Activated T-helper 1 cell treated with anti-CD3 and anti-CD28 coated beads, Interleukin-12 subunit alpha, Interleukin-12 subunit beta, Interleukin-2, Interleukin-4 antibody, amounts not matched to agents 30 ng/mL and 10 ng/mL and 1 ng/mL, durations not matched to agents 14 hours and 24 hours and 36 hours (primary cell): Measurements from ENCODE around the gene ACOX3. TPM values are rescaled to one million over a fixed set of nuclear protein-coding genes. Genes with fewer than 3 reads are reported as not detected.

Source experiments
- DNase-seq: peaks from one replicate; pipeline ENCODE4 v3.0.0; 2021; ENCODE audit warnings: low spot score
- H3K27ac Mint-ChIP-seq: one replicate; pipeline ENCODE4 v1.8.0; 2021; ENCODE audit warnings: mild to moderate bottlenecking, mixed read lengths
- H3K27me3 Mint-ChIP-seq: one replicate; pipeline ENCODE4 v1.8.0; 2022; ENCODE audit warnings: mild to moderate bottlenecking, moderate library complexity, mixed read lengths; ENCODE audit not compliant: insufficient read depth
- H3K36me3 Mint-ChIP-seq: one replicate; pipeline ENCODE4 v1.8.0; 2021; ENCODE audit warnings: low read depth, mixed read lengths
- H3K4me1 Mint-ChIP-seq: one replicate; pipeline ENCODE4 v1.8.0; 2021; ENCODE audit warnings: low read depth, mixed read lengths
- H3K4me3 Mint-ChIP-seq: one replicate; pipeline ENCODE4 v1.8.0; 2021; ENCODE audit warnings: mild to moderate bottlenecking, moderate library complexity, mixed read lengths
- H3K9me3 Mint-ChIP-seq: one replicate; pipeline ENCODE4 v1.8.0; 2021; ENCODE audit warnings: mixed read lengths
- intact Hi-C: fragments of 100-400 bp; cut with micrococcal nuclease; formaldehyde crosslinking; loops from one replicate; pipeline ENCODE4 v1.15.1; 2024
- total RNA-seq: library from RNA; stranded (reverse); gene quantifications from 2 replicates; pipeline ENCODE4 v1.2.3, GENCODE V29; 2022

The ACOX3 gene
- total RNA-seq, 1 donor from 2014 or later: 20.7 TPM

GRCh38 chr4:8461086-8461485 lies 20.6 kb upstream of the ACOX3 start:
- H3K4me1 Mint-ChIP-seq: no peaks in the 10 kb centered on the region
- H3K27ac Mint-ChIP-seq: no peak overlapping the region
- H3K27me3 Mint-ChIP-seq: no peaks in the 10 kb centered on the region
- no peak for DNase-seq
- H3K9me3 Mint-ChIP-seq: no peaks in the 10 kb centered on the region
- intact Hi-C loops: no loop called here
- H3K4me3 Mint-ChIP-seq: no peak overlapping the region
- peaks cover 21% of the 10 kb centered on the region for H3K36me3 Mint-ChIP-seq

DNA sequence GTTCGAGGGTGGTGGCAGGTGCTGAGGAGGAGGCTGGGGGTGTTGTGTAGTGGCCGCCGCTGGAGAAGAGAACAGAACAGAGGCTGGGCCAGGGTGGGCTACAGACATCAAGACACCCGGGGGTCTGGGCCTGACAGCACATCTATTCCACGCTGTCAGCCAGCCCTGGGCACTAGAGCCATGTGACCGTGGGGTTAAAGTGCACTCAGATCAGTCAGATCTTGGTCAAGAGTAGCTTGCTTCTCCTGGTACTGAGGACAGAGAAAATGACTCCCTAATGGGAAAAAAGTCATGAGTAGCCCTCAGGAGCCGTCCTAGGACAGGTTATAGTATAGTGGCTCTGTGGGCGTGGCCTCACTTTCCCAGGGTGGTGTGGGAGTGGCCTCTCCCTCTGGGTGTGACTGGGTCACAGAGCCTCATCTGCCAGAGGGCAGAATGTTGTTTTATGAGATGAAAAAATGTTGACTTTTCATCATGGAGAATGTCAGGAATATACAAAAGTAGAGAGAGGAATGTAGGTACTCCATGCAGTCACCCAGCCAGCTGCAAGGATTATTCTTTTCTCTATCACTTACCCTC lies 19.4 kb upstream of the ACOX3 start:
- no peak overlapping the region for H3K27ac Mint-ChIP-seq
- peaks cover 17% of the 10 kb centered on the region for H3K36me3 Mint-ChIP-seq
- no peaks in the 10 kb centered on the region for H3K9me3 Mint-ChIP-seq
- H3K27me3 Mint-ChIP-seq: no peaks in the 10 kb centered on the region
- intact Hi-C loops: no loop called here
- DNase-seq: no peak
- H3K4me1 Mint-ChIP-seq: no peaks in the 10 kb centered on the region
- no peak overlapping the region for H3K4me3 Mint-ChIP-seq

DNA sequence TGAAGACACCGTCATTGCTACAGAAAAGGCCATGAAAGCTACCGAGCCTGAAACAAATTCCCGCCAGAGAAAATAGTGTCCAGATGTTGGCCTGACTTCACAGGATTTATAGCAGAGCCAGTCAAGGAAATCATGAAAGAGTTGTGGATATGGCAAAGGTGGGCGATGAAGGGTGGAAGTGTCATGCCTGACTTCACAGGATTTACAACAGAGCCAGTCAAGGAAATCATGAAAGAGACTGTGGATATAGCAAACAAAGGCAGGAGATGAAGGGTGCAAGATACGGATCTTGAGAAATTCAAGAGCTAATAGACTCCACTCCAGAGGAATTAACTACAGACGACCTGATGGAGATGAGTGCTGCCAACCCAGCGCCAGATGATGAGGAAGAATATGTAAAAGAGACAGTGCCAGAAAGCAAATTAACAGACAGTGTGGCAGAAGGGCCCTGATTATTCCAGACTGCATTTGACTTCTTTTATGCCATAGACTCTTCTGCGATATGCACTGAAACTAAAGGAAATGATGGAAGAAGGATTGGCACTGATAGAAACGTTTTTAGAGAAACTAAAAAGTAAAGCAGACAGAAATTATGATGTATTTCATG lies 17.2 kb upstream of the ACOX3 start:
- H3K4me1 Mint-ChIP-seq: no peaks in the 10 kb centered on the region
- peaks cover 21% of the 10 kb centered on the region for H3K36me3 Mint-ChIP-seq
- H3K9me3 Mint-ChIP-seq: no peaks in the 10 kb centered on the region
- no peak overlapping the region for H3K27ac Mint-ChIP-seq
- no peaks in the 10 kb centered on the region for H3K27me3 Mint-ChIP-seq
- no peak overlapping the region for H3K4me3 Mint-ChIP-seq
- DNase-seq: no peak
- intact Hi-C loops: no loop called here

- Mint-ChIP-seq H3K9me3 (no peaks in the 10 kb centered on the region), H3K4me3 (no peak overlapping the region), H3K27ac (no peak overlapping the region), H3K27me3 (no peaks in the 10 kb centered on the region), H3K36me3 (peaks cover 23% of the 10 kb centered on the region), H3K4me1 (peaks cover 10% of the 10 kb centered on the region)
- intact Hi-C loops: no loop called here
- DNase-seq: no peak
Measured at GRCh38 chr4:8453957-8454356, 13.4 kb upstream of the ACOX3 start.

DNA sequence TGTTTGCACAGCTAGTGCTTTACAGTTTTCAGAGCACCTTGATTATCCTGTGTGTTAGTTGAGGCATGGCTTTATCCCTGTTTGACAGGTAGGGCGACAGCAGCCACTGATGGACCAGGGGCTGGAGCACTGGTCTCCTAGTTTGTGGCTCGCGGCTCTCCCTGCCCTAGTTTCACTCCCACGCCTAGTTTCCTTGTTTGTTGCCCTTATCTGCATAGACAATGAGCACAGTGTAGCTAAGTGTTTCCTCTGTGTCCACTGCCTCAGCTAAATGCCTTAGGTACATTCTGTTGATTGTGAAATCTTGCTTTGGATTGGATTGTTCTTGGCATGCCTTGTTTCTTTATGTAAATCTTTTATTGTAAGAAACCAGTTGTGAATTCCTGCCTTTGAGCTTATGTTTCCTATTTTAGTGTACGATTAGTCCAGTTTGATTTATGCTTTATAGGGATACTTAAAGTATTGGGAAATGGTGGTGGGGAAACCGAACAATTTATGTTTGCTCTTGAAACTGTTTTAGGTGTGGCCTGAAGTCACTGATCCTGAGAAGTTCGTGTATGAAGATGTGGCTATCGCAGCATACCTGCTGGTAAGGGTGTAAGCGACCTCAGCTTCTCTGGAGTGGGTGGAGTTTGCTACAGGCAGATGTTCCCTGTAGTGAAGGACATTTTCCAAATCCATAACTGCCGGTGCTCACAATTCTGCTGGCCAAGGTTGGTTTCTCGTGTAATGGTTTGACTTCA lies 11.1 kb upstream of the ACOX3 start:
- Mint-ChIP-seq H3K4me3 (no peak overlapping the region), H3K27me3 (no peaks in the 10 kb centered on the region), H3K9me3 (no peaks in the 10 kb centered on the region), H3K27ac (peak overlapping the region; percentile 1), H3K36me3 (peaks cover 18% of the 10 kb centered on the region), H3K4me1 (peaks cover 10% of the 10 kb centered on the region)
- no peak for DNase-seq
- intact Hi-C loops: no loop called here

DNA sequence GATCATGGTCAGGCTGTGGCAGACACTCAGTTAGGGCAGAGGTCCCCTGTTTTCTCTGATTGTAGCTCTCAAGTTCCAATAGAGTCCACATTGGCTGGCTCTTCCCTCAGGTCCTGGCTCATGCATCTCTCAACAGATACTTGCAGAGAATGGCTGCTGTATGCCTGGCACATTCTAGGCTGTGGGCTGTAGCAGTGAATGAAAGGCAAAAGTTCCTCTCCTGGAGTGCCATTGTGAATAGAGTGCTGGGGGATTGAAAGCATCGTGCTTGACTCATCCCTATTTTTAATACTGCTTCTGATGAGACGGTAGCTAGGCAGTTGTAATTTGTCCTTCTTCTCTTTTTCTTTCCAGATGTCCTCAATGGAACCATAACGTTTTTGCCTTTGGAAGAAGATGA lies 5.6 kb upstream of the ACOX3 start:
- Mint-ChIP-seq H3K27ac (no peak overlapping the region), H3K4me1 (peaks cover 40% of the 10 kb centered on the region), H3K27me3 (no peaks in the 10 kb centered on the region), H3K9me3 (no peaks in the 10 kb centered on the region), H3K4me3 (no peak overlapping the region), H3K36me3 (peaks cover 14% of the 10 kb centered on the region)
- DNase-seq: no peak
- intact Hi-C loops: loop anchor here (10.0 kb wide), 2 partner anchors 1801 to 1871 kb away; partner anchors contain the start of genes MAN2B2 and MRFAP1

DNA sequence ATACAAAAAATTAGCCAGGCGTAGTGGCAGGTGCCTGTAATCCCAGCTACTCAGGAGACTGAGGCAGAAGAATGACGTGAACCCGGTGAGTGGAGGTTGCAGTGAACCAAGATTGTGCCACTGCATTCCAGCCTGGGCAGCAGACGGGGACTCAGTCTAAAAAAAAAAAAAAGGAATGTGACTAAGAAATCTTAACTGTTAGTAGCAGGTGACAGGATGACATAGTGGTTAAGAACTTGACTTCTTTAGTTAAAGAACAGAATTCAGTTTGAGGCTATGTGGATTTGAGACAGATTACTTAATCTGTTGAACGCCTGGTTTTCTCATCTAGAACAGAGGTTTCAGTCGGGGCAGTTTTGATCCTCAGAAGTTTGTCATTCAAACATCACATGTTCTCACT lies 3.3 kb upstream of the ACOX3 start:
- DNase-seq: no peak
- Mint-ChIP-seq H3K4me3 (peak overlapping the region; percentile 93), H3K9me3 (no peaks in the 10 kb centered on the region), H3K27ac (no peak overlapping the region), H3K27me3 (no peaks in the 10 kb centered on the region), H3K4me1 (peaks cover 53% of the 10 kb centered on the region), H3K36me3 (peaks cover 17% of the 10 kb centered on the region)
- intact Hi-C loops: loop anchor here (10.0 kb wide), 2 partner anchors 1799 to 1869 kb away; partner anchors contain the start of genes MAN2B2 and MRFAP1

- H3K4me1 Mint-ChIP-seq: peaks cover 56% of the 10 kb centered on the region
- DNase-seq: no peak
- H3K27ac Mint-ChIP-seq: no peak overlapping the region
- H3K9me3 Mint-ChIP-seq: no peaks in the 10 kb centered on the region
- H3K36me3 Mint-ChIP-seq: peaks cover 19% of the 10 kb centered on the region
- peak overlapping the region; percentile 93 for H3K4me3 Mint-ChIP-seq
- intact Hi-C loops: loop anchor here (10.0 kb wide), 2 partner anchors 1798 to 1868 kb away; partner anchors contain the start of genes MAN2B2 and MRFAP1
- H3K27me3 Mint-ChIP-seq: no peaks in the 10 kb centered on the region
Measured at GRCh38 chr4:8442596-8443358, 2.3 kb upstream of the ACOX3 start.

GRCh38 chr4:8441499-8442091 lies 1.1 kb upstream of the ACOX3 start:
- no peaks in the 10 kb centered on the region for H3K9me3 Mint-ChIP-seq
- no peak for DNase-seq
- peaks cover 19% of the 10 kb centered on the region for H3K36me3 Mint-ChIP-seq
- intact Hi-C loops: loop anchor here (2.0 to 10.0 kb wide), 4 partner anchors 241 to 1867 kb away; partner anchors contain the start of genes MAN2B2 and MRFAP1
- H3K27ac Mint-ChIP-seq: peak overlapping the region; percentile 64
- H3K27me3 Mint-ChIP-seq: no peaks in the 10 kb centered on the region
- peaks cover 64% of the 10 kb centered on the region for H3K4me1 Mint-ChIP-seq
- peak overlapping the region; percentile 93 for H3K4me3 Mint-ChIP-seq

DNA sequence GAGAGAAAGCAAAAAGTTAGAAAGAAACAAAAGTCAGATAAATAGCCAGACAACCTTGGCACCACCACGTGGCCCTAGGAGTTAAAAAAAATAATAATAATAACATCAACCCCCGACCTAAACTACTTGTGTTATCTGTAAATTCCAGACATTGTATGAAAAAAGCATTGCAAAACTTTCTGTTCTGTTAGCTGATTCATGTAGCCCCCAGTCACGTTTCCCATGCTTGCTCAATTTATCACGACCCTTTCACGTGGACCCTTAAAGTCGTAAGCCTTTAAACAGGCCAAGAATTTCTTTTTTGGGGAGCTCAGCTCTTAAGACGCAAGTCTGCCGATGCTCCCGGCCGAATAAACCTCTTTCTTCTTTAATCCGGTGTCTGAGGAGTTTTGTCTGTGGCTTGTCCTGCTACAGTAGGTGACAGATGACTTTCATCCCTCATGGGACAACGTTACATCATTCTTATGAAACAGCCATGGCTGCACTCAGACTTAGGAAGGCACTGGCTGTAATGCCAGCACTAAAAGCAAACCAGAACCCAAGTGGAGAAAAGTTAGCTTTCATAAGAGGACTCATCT lies 520 bp downstream of the ACOX3 start:
- peaks cover 13% of the 10 kb centered on the region for H3K36me3 Mint-ChIP-seq
- no peak for DNase-seq
- intact Hi-C loops: loop anchor here (1.0 to 10.0 kb wide), 8 partner anchors 12 to 1865 kb away; partner anchors contain the start of genes ABLIM2, MAN2B2 and MRFAP1
- peak overlapping the region; percentile 95 for H3K27ac Mint-ChIP-seq
- no peaks in the 10 kb centered on the region for H3K9me3 Mint-ChIP-seq
- H3K4me3 Mint-ChIP-seq: peak overlapping the region; percentile 93
- H3K4me1 Mint-ChIP-seq: peaks cover 72% of the 10 kb centered on the region
- H3K27me3 Mint-ChIP-seq: no peaks in the 10 kb centered on the region

- H3K4me3 Mint-ChIP-seq: peak overlapping the region; percentile 35
- H3K9me3 Mint-ChIP-seq: no peaks in the 10 kb centered on the region
- peak overlapping the region; percentile 44 for H3K27ac Mint-ChIP-seq
- no peak for DNase-seq
- no peaks in the 10 kb centered on the region for H3K27me3 Mint-ChIP-seq
- intact Hi-C loops: no loop called here
- peaks cover 78% of the 10 kb centered on the region for H3K4me1 Mint-ChIP-seq
- H3K36me3 Mint-ChIP-seq: peaks cover 13% of the 10 kb centered on the region
Measured at GRCh38 chr4:8439168-8439567, 1.4 kb downstream of the ACOX3 start.

DNA sequence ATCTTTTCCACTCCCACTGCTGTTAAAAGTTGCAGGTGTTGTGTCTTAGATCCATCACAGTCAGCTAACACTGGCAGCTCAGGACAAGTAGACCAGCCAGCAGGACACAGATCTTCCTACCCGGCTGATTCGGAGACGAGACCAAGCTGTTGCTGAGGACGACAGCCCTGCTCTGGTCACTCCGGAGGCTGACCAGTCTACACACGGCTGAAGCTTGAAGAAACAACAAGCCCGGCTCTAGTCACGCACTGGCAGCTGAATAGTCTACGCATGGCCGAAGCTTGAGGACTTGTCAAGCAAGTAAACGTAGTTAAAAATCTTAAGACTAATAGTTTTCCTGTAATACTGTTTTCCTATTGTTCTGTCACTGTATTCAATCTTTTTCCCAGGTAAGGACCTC lies 1.8 kb downstream of the ACOX3 start:
- DNase-seq: no peak
- Mint-ChIP-seq H3K4me3 (peak overlapping the region; percentile 35), H3K36me3 (peaks cover 9% of the 10 kb centered on the region), H3K9me3 (no peaks in the 10 kb centered on the region), H3K4me1 (peaks cover 74% of the 10 kb centered on the region), H3K27me3 (no peaks in the 10 kb centered on the region), H3K27ac (peak overlapping the region; percentile 44)
- intact Hi-C loops: no loop called here
